H1 (cell line): ENCODE results near the gene MYLK. TPM values are rescaled to one million over a fixed set of nuclear protein-coding genes. Genes with fewer than 3 reads are reported as not detected.

Experiments used
- ASH2L ChIP-seq: fragments of 200-600, 300-600 bp; sonication (generic); IDR thresholded peaks from one replicate; pipeline ENCODE4 v1.7.1; 2017; ENCODE audit warnings: low read length
- ATF3 ChIP-seq: IDR thresholded peaks from 2 replicates; pipeline ENCODE4 v1.6.1; 2011; ENCODE audit warnings: low read depth, mild to moderate bottlenecking, low read length; ENCODE audit not compliant: insufficient read depth
- CHD1 ChIP-seq: IDR thresholded peaks from 2 replicates; pipeline ENCODE4 v1.6.1; 2012; ENCODE audit warnings: low read depth, low read length, improper control_type of control experiment
- GTF2F1 ChIP-seq: IDR thresholded peaks from 2 replicates; pipeline ENCODE4 v1.6.1; 2012; ENCODE audit warnings: low read depth, low read length, improper control_type of control experiment, borderline replicate concordance
- KDM1A ChIP-seq: fragments of 200-600, 300-600 bp; sonication (generic); IDR thresholded peaks from 2 replicates; pipeline ENCODE4 v1.7.1; 2016; ENCODE audit warnings: mild to moderate bottlenecking, low read length, borderline replicate concordance
- KDM5A ChIP-seq: fragments of 200-600 bp; IDR thresholded peaks from 2 replicates; pipeline ENCODE4 v1.7.1; 2012; ENCODE audit warnings: mild to moderate bottlenecking, low read length, inconsistent platforms, mixed read lengths
- NRF1 ChIP-seq: IDR thresholded peaks from 2 replicates; pipeline ENCODE4 v1.6.1; 2011; ENCODE audit warnings: mild to moderate bottlenecking, low read depth, low read length, improper control_type of control experiment
- PHF8 ChIP-seq: fragments of 200-600 bp; sonication (generic); conservative IDR thresholded peaks from 2 replicates; pipeline ENCODE4 v1.7.1; 2012; ENCODE audit warnings: low read depth, mild to moderate bottlenecking, inconsistent platforms, low read length, moderate library complexity
- SRF ChIP-seq: IDR thresholded peaks from 2 replicates; pipeline ENCODE4 v1.6.1; 2011; ENCODE audit warnings: mild to moderate bottlenecking, low read depth, low read length, moderate library complexity
- polyA plus RNA-seq, 7 experiments: library from polyadenylated mRNA; depleted of rRNA in 3 of 7; stranded (reverse) in 5 of 7; unstranded in 2 of 7; fragments of >200 nt in 5 of 7; fragments of 200-250 nt in 2 of 7; gene quantifications; 1 replicate in 5 of 7; 2 replicates in 1 of 7; 4 replicates in 1 of 7; pipeline versions ENCODE4 v1.2.1 to v1.2.3, GENCODE V29; 2011 to 2013; ENCODE audit warnings: missing spikeins in 2 of 7, mixed read lengths in 2 of 7
- total RNA-seq: library from RNA; stranded (reverse); fragmentation: NEBNext Ultra II Directional; extraction: Animal tissue kit (Norgen Biotek cat#: 25700); gene quantifications from 2 replicates; pipeline ENCODE4 v1.2.1, GENCODE V29; 2021
- TF ChIP-seq, protein P1 (sequence below): fragments of 300-600 bp; sonication (generic); IDR thresholded peaks from 2 replicates; pipeline ENCODE4 v1.7.1; 2012; ENCODE audit warnings: low read length, moderate library complexity, mild to moderate bottlenecking, inconsistent platforms; ENCODE audit not compliant: insufficient replicate concordance

Gene MYLK
- total and polyA plus RNA-seq, 2 of the 8 experiments (the other 6 are each of a cell fraction or from before 2014, with no cell fraction given), result 11.6 to 21.3 TPM

- TF ChIP-seq, protein P1, sequence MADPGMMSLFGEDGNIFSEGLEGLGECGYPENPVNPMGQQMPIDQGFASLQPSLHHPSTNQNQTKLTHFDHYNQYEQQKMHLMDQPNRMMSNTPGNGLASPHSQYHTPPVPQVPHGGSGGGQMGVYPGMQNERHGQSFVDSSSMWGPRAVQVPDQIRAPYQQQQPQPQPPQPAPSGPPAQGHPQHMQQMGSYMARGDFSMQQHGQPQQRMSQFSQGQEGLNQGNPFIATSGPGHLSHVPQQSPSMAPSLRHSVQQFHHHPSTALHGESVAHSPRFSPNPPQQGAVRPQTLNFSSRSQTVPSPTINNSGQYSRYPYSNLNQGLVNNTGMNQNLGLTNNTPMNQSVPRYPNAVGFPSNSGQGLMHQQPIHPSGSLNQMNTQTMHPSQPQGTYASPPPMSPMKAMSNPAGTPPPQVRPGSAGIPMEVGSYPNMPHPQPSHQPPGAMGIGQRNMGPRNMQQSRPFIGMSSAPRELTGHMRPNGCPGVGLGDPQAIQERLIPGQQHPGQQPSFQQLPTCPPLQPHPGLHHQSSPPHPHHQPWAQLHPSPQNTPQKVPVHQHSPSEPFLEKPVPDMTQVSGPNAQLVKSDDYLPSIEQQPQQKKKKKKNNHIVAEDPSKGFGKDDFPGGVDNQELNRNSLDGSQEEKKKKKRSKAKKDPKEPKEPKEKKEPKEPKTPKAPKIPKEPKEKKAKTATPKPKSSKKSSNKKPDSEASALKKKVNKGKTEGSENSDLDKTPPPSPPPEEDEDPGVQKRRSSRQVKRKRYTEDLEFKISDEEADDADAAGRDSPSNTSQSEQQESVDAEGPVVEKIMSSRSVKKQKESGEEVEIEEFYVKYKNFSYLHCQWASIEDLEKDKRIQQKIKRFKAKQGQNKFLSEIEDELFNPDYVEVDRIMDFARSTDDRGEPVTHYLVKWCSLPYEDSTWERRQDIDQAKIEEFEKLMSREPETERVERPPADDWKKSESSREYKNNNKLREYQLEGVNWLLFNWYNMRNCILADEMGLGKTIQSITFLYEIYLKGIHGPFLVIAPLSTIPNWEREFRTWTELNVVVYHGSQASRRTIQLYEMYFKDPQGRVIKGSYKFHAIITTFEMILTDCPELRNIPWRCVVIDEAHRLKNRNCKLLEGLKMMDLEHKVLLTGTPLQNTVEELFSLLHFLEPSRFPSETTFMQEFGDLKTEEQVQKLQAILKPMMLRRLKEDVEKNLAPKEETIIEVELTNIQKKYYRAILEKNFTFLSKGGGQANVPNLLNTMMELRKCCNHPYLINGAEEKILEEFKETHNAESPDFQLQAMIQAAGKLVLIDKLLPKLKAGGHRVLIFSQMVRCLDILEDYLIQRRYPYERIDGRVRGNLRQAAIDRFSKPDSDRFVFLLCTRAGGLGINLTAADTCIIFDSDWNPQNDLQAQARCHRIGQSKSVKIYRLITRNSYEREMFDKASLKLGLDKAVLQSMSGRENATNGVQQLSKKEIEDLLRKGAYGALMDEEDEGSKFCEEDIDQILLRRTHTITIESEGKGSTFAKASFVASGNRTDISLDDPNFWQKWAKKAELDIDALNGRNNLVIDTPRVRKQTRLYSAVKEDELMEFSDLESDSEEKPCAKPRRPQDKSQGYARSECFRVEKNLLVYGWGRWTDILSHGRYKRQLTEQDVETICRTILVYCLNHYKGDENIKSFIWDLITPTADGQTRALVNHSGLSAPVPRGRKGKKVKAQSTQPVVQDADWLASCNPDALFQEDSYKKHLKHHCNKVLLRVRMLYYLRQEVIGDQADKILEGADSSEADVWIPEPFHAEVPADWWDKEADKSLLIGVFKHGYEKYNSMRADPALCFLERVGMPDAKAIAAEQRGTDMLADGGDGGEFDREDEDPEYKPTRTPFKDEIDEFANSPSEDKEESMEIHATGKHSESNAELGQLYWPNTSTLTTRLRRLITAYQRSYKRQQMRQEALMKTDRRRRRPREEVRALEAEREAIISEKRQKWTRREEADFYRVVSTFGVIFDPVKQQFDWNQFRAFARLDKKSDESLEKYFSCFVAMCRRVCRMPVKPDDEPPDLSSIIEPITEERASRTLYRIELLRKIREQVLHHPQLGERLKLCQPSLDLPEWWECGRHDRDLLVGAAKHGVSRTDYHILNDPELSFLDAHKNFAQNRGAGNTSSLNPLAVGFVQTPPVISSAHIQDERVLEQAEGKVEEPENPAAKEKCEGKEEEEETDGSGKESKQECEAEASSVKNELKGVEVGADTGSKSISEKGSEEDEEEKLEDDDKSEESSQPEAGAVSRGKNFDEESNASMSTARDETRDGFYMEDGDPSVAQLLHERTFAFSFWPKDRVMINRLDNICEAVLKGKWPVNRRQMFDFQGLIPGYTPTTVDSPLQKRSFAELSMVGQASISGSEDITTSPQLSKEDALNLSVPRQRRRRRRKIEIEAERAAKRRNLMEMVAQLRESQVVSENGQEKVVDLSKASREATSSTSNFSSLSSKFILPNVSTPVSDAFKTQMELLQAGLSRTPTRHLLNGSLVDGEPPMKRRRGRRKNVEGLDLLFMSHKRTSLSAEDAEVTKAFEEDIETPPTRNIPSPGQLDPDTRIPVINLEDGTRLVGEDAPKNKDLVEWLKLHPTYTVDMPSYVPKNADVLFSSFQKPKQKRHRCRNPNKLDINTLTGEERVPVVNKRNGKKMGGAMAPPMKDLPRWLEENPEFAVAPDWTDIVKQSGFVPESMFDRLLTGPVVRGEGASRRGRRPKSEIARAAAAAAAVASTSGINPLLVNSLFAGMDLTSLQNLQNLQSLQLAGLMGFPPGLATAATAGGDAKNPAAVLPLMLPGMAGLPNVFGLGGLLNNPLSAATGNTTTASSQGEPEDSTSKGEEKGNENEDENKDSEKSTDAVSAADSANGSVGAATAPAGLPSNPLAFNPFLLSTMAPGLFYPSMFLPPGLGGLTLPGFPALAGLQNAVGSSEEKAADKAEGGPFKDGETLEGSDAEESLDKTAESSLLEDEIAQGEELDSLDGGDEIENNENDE, result no peak
- no peak for TF ChIP-seq NRF1
- TF ChIP-seq CHD1, result no peak
- no peak for TF ChIP-seq PHF8
- TF ChIP-seq GTF2F1, result no peak
- no peak for TF ChIP-seq KDM1A
- no peak for TF ChIP-seq KDM5A
- TF ChIP-seq SRF, result no peak
- no peak for TF ChIP-seq ASH2L
- TF ChIP-seq ATF3, result no peak
Measured at GRCh38 chr3:123841476-123842238, 42.5 kb downstream of the MYLK start (continued).
